GM23248 (cell line): ENCODE data around the gene LYPD1.

Experiments used
- EZH2 ChIP-seq: fragments of 200-600 bp; sonication (generic); IDR thresholded peaks from 2 replicates; pipeline ENCODE4 v1.6.1; 2018; ENCODE audit warnings: antibody characterized with exemption, mild to moderate bottlenecking; ENCODE audit not compliant: insufficient read depth, poor library complexity, severe bottlenecking
- EZH2phosphoT487 ChIP-seq: fragments of 200-600 bp; sonication (generic); IDR thresholded peaks from 2 replicates; pipeline ENCODE4 v1.6.1; 2018; ENCODE audit warnings: antibody characterized with exemption, moderate library complexity, mild to moderate bottlenecking, low read depth; ENCODE audit not compliant: insufficient read depth

GRCh38 chr2:132617989-132618388 is 52.0 kb downstream of the LYPD1 start:
- TF ChIP-seq EZH2 (no peak), EZH2phosphoT487 (no peak)
